CD4-positive, alpha-beta T cell (primary cell): ENCODE results near the gene ARHGEF28. TPM values are rescaled to one million over a fixed set of nuclear protein-coding genes. Genes with fewer than 3 reads are reported as not detected.

Source experiments
- ATAC-seq: fragments of 200-7000 bp; cut with Tn5 transposase; one replicate; pipeline ENCODE4 v1.10.0; 2022; ENCODE audit warnings: mild to moderate bottlenecking; ENCODE audit not compliant: poor library complexity
- CTCF ChIA-PET: fragments of 350-600 bp; sonication (Branson Sonifier 250); formaldehyde crosslinking; loops from one replicate; lab custom pipeline; 2021; ENCODE audit warnings: antibody characterized with exemption, inconsistent platforms; lab: Charles Lee
- POLR2A ChIA-PET: fragments of 350-600 bp; sonication (Branson Sonifier 250); formaldehyde crosslinking; loops from one replicate; lab custom pipeline; 2021; ENCODE audit warnings: antibody characterized with exemption, inconsistent platforms; lab: Charles Lee
- DNase-seq, 14 experiments: peaks; one replicate each; pipeline ENCODE4 v3.0.0-alpha.2; 2013 to 2020; ENCODE audit warnings: mixed read lengths in 2 of 14
- H3K27ac ChIP-seq, 2 donors: one replicate each; pipeline versions ENCODE4 v1.5.1 to v1.7.0; 2013; ENCODE audit warnings: low read length in 2 of 2, low read depth in 1 of 2, mild to moderate bottlenecking in 1 of 2
- H3K27me3 ChIP-seq, 2 experiments: 1 replicate in 1 of 2; 2 replicates in 1 of 2; pipeline versions ENCODE4 v1.6.1 to v1.7.0; 2013; ENCODE audit warnings: low read length in 2 of 2, control low read depth in 1 of 2, mild to moderate bottlenecking in 1 of 2, moderate library complexity in 1 of 2; ENCODE audit not compliant: insufficient read depth in 2 of 2, control insufficient read depth in 1 of 2
- H3K36me3 ChIP-seq: one replicate; pipeline ENCODE4 v1.6.1; 2013; ENCODE audit warnings: low read length, control low read depth; ENCODE audit not compliant: insufficient read depth
- H3K4me1 ChIP-seq: one replicate; pipeline ENCODE4 v1.6.1; 2013; ENCODE audit warnings: low read length, control low read depth; ENCODE audit not compliant: insufficient read depth
- H3K4me3 ChIP-seq: one replicate; pipeline ENCODE4 v1.5.1; 2013; ENCODE audit warnings: mild to moderate bottlenecking, low read length, moderate library complexity
- H3K9me3 ChIP-seq, 2 experiments: 1 replicate in 1 of 2; 2 replicates in 1 of 2; pipeline versions ENCODE4 v1.6.1 to v1.7.0; 2013; ENCODE audit warnings: low read length in 2 of 2, mild to moderate bottlenecking in 2 of 2, control low read depth in 1 of 2, moderate library complexity in 1 of 2; ENCODE audit not compliant: control insufficient read depth in 1 of 2, insufficient read depth in 1 of 2
- H3K27ac Mint-ChIP-seq: one replicate; pipeline ENCODE4 v1.8.0; 2020; ENCODE audit warnings: mixed read lengths
- H3K27me3 Mint-ChIP-seq: one replicate; pipeline ENCODE4 v1.8.0; 2021; ENCODE audit warnings: mixed read lengths
- H3K36me3 Mint-ChIP-seq: one replicate; pipeline ENCODE4 v1.8.0; 2021; ENCODE audit warnings: low read depth, mixed read lengths
- H3K4me1 Mint-ChIP-seq: one replicate; pipeline ENCODE4 v1.8.0; 2021; ENCODE audit warnings: low read depth, mixed read lengths
- H3K4me3 Mint-ChIP-seq: one replicate; pipeline ENCODE4 v1.8.0; 2020; ENCODE audit warnings: mild to moderate bottlenecking, mixed read lengths
- H3K9me3 Mint-ChIP-seq: one replicate; pipeline ENCODE4 v1.8.0; 2020; ENCODE audit warnings: mixed read lengths
- intact Hi-C, 2 experiments: fragments of 100-400 bp; cut with DNase I in 1 of 2; cut with micrococcal nuclease in 1 of 2; formaldehyde crosslinking; loops; one replicate each; pipeline versions ENCODE4 v1.15.1 to v1.9.0; 2023 to 2025; cut with DNase I, micrococcal nuclease
- total RNA-seq, 174 experiments: library from RNA in 2 of 174; stranded (reverse) in 2 of 174; gene quantifications; one replicate each; pipeline ENCODE4 v1.2.3 and lab custom pipeline; 2021 to 2026
- TF ChIP-seq, protein P1 (sequence below): fragments of 200-600 bp; IDR thresholded peaks from one replicate; pipeline ENCODE4 v1.8.0; 2022; ENCODE audit warnings: antibody characterized with exemption, mild to moderate bottlenecking

The ARHGEF28 gene
- total RNA-seq, 2 experiments from 2014 or later, result not detected

GRCh38 chr5:73968729-73969128 is 342.7 kb downstream of the ARHGEF28 start:
- H3K4me1 ChIP-seq, result no peaks in the 10 kb centered on the region
- no peak overlapping the region for H3K4me3 Mint-ChIP-seq
- ChIA-PET CTCF (no interaction called here), POLR2A (no interaction called here)
- no peaks in the 10 kb centered on the region for H3K4me1 Mint-ChIP-seq
- H3K27ac ChIP-seq, result no peak overlapping the region
- intact Hi-C loops, result no loop called here
- no peak for DNase-seq
- no peaks in the 10 kb centered on the region for H3K9me3 ChIP-seq
- peaks cover 0 to 3% of the 10 kb centered on the region in 2 experiments for H3K27me3 ChIP-seq
- no peak for ATAC-seq
- no peaks in the 10 kb centered on the region for H3K36me3 Mint-ChIP-seq
- no peaks in the 10 kb centered on the region for H3K36me3 ChIP-seq
- no peak overlapping the region for H3K27ac Mint-ChIP-seq
- H3K27me3 Mint-ChIP-seq, result no peaks in the 10 kb centered on the region
- no peaks in the 10 kb centered on the region for H3K9me3 Mint-ChIP-seq
- TF ChIP-seq, protein P1, sequence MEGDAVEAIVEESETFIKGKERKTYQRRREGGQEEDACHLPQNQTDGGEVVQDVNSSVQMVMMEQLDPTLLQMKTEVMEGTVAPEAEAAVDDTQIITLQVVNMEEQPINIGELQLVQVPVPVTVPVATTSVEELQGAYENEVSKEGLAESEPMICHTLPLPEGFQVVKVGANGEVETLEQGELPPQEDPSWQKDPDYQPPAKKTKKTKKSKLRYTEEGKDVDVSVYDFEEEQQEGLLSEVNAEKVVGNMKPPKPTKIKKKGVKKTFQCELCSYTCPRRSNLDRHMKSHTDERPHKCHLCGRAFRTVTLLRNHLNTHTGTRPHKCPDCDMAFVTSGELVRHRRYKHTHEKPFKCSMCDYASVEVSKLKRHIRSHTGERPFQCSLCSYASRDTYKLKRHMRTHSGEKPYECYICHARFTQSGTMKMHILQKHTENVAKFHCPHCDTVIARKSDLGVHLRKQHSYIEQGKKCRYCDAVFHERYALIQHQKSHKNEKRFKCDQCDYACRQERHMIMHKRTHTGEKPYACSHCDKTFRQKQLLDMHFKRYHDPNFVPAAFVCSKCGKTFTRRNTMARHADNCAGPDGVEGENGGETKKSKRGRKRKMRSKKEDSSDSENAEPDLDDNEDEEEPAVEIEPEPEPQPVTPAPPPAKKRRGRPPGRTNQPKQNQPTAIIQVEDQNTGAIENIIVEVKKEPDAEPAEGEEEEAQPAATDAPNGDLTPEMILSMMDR, result no peak
- no peak overlapping the region for H3K4me3 ChIP-seq

- POLR2A ChIA-PET, result no interaction called here
These were observed 343.4 kb downstream of the ARHGEF28 start for GRCh38 chr5:73969195-73970036.

GRCh38 chr5:73971326-73971725 is 345.3 kb downstream of the ARHGEF28 start:
- H3K36me3 ChIP-seq, result no peaks in the 10 kb centered on the region
- no peaks in the 10 kb centered on the region for H3K4me1 ChIP-seq
- H3K27ac Mint-ChIP-seq, result no peak overlapping the region
- H3K4me3 ChIP-seq, result no peak overlapping the region
- intact Hi-C loops, result no loop called here
- peaks cover 0 to 3% of the 10 kb centered on the region in 2 experiments for H3K27me3 ChIP-seq
- H3K9me3 ChIP-seq, result no peaks in the 10 kb centered on the region
- no peaks in the 10 kb centered on the region for H3K9me3 Mint-ChIP-seq
- ChIA-PET CTCF (no interaction called here), POLR2A (no interaction called here)
- H3K4me3 Mint-ChIP-seq, result no peak overlapping the region
- no peak overlapping the region for H3K27ac ChIP-seq
- H3K4me1 Mint-ChIP-seq, result no peaks in the 10 kb centered on the region
- DNase-seq (no peak), ATAC-seq (no peak)
- H3K36me3 Mint-ChIP-seq, result no peaks in the 10 kb centered on the region
- H3K27me3 Mint-ChIP-seq, result no peaks in the 10 kb centered on the region
- TF ChIP-seq, protein P1, result no peak

More at GRCh38 chr5:73969195-73970036, 343.4 kb downstream of the ARHGEF28 start:
- TF ChIP-seq, protein P1, result no peak
- H3K27me3 Mint-ChIP-seq, result no peaks in the 10 kb centered on the region
- H3K27ac ChIP-seq, result no peak overlapping the region
- peaks cover 0 to 3% of the 10 kb centered on the region in 2 experiments for H3K27me3 ChIP-seq
- no peak overlapping the region for H3K4me3 ChIP-seq
- CTCF ChIA-PET, result no interaction called here
- H3K4me3 Mint-ChIP-seq, result no peak overlapping the region
- DNase-seq (no peak), ATAC-seq (no peak)
- H3K36me3 ChIP-seq, result no peaks in the 10 kb centered on the region
- no peak overlapping the region for H3K27ac Mint-ChIP-seq
- no peaks in the 10 kb centered on the region for H3K36me3 Mint-ChIP-seq
- no peaks in the 10 kb centered on the region for H3K4me1 ChIP-seq
- H3K9me3 ChIP-seq, result no peaks in the 10 kb centered on the region
- intact Hi-C loops, result no loop called here
- no peaks in the 10 kb centered on the region for H3K9me3 Mint-ChIP-seq
- no peaks in the 10 kb centered on the region for H3K4me1 Mint-ChIP-seq
